Gastrocnemius medialis (tissue), 4 donors: ENCODE data around the gene MYBPH. TPM values are rescaled to one million over a fixed set of nuclear protein-coding genes. Genes with fewer than 3 reads are reported as not detected.

Source experiments
- ATAC-seq, 2 donors: fragments of 150-250 bp; one replicate each; pipeline ENCODE4 v1.9.1; 2016
- DNase-seq, 2 donors: peaks; one replicate each; pipeline ENCODE4 v3.0.0-alpha.2; 2019
- H3K27ac ChIP-seq, 4 donors: fragments of 200-600 bp; sonication (generic); 1 replicate in 1 of 4; 2 replicates in 3 of 4; pipeline ENCODE4 v1.5.1; 2016 to 2018; ENCODE audit warnings: mild to moderate bottlenecking in 2 of 4, moderate library complexity in 1 of 4
- H3K27me3 ChIP-seq, 3 donors: fragments of 200-600 bp; sonication (generic) in 2 of 3; 1 replicate in 1 of 3; 2 replicates in 2 of 3; pipeline versions ENCODE4 v1.5.1 to v1.6.0; 2016 to 2019; ENCODE audit warnings: mild to moderate bottlenecking in 1 of 3, moderate library complexity in 1 of 3
- H3K36me3 ChIP-seq, 2 donors: fragments of 200-600 bp; sonication (generic) in 1 of 2; one replicate each; pipeline ENCODE4 v1.5.1; 2017 to 2018
- H3K4me1 ChIP-seq, 2 donors: fragments of 200-600 bp; sonication (generic) in 1 of 2; one replicate each; pipeline ENCODE4 v1.5.1; 2016 to 2017; ENCODE audit warnings: mild to moderate bottlenecking in 2 of 2
- H3K4me3 ChIP-seq, 4 donors: fragments of 200-600 bp; sonication (generic) in 3 of 4; 1 replicate in 1 of 4; 2 replicates in 3 of 4; pipeline ENCODE4 v1.5.1; 2016 to 2019; ENCODE audit warnings: mild to moderate bottlenecking in 2 of 4
- H3K9me3 ChIP-seq, 3 donors: fragments of 200-600 bp; sonication (generic) in 2 of 3; 1 replicate in 1 of 3; 2 replicates in 2 of 3; pipeline ENCODE4 v1.5.1; 2016 to 2019
- POLR2A ChIP-seq, 2 donors: fragments of 450-650 bp; IDR thresholded peaks; one replicate each; pipeline ENCODE4 v1.6.1; 2017; ENCODE audit warnings: antibody characterized with exemption in 2 of 2, mild to moderate bottlenecking in 2 of 2, moderate library complexity in 2 of 2
- in situ Hi-C, 4 donors: fragments of 200-750 bp; cut with MboI; loops; one replicate each; pipeline versions ENCODE4 v1.15.0 to v1.8.0; 2017; ENCODE audit warnings: low sequenced_read_pairs in 4 of 4
- intact Hi-C: fragments of 100-400 bp; cut with DNase I; formaldehyde crosslinking; loops from one replicate; pipeline ENCODE4 v1.15.1; 2023; ENCODE audit warnings: low total_unique reads
- total RNA-seq, 4 donors: library from RNA; depleted of rRNA; stranded (reverse); fragments of >200 nt; gene quantifications; one replicate each; pipeline versions ENCODE4 v1.1.0 to v1.2.3, GENCODE V29; 2016
- TF ChIP-seq, protein P1 (sequence below), 5 experiments: fragments of 450-650 bp in 3 of 5; fragments of 200-600 bp in 2 of 5; sonication (generic) in 2 of 5; IDR thresholded peaks in 4 of 5; conservative IDR thresholded peaks in 1 of 5; 1 replicate in 4 of 5; 2 replicates in 1 of 5; pipeline ENCODE4 v1.5.1; 2016 to 2019; ENCODE audit warnings: antibody characterized with exemption in 5 of 5, mild to moderate bottlenecking in 3 of 5, moderate library complexity in 3 of 5

The MYBPH gene
- total RNA-seq, 4 donors from 2014 or later: 7.4 to 260 (median 45.5) TPM

DNA sequence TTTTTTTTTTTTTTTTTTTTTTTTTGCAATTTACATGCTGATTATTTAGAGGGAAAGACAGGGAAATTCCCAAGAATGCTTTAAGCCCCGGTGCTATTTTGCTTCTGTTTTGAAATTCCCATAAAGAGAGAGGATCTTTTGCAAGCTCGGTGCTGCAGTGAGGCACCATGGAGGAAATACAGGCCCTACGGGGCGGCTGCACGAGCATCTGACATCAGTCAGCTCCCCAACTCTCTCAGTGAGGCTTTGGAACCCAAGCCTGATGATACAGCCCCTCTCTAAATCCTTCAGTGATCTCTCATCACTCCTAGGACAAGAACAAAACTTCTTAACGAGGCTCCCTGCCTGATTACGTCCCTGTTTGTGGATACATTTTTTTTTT is 11.7 kb upstream of the MYBPH start:
- intact Hi-C loops: no loop called here
- no peak for ATAC-seq

DNA sequence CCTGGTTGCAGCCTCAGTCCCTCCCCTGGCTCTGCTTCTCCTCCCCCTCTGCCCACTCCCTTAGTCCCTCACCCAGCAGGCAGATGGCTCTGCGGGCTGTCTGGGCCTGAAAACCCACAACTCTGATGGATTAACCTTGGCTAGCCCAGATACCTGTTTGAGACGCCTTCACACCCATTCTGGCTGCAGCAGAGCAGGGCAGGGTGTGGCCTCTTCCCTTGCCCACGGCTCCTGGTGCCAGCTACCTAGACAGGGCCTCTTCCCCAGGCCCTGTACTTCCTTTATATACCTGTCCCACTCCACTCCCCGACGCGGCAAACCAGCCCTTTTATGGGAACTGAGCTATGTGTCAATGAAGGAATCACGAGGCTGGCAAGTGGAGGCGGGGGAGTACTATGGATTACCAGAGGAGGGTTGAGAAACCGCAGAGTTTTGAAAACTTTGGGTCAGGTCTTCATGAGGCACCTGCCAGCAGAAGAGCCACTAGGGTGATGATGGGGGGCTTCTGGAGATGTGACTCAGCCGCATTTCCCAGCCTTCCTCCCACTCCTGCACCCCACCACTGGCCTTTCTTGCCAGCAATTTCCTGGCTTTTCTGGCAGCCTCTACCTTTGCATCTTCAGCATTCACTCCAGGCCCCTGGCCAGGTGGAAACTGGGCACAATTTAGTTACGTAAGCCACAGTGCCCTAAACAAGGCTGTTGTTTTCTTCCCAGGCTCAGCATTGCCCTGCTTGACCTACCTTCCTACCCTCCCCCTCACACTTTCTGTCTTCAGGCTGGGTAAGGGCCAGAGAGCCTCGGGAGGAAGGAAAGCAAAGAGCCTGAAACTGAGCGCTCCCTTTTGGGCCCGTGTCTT is 11.0 kb upstream of the MYBPH start, which contains the start of gene CHI3L1:
TSS of gene CHI3L1 (minus strand) at position 259 of the 858 bp plus-strand sequence. CDS start at position 178, 81 bp downstream.
- Histone ChIP-seq H3K4me3 (no peak within 1 kb of the TSS), H3K36me3 (no peaks in the 10 kb centered on the region), H3K9me3 (no peaks in the 10 kb centered on the region), H3K4me1 (peaks cover 8 to 12% of the 10 kb centered on the region in 2 donors), H3K27me3 (no peaks in the 10 kb centered on the region), H3K27ac (peak within 1 kb of the TSS in 1 of 4 donors; percentile 22)
- ATAC-seq (peak; percentile 44 to 75), DNase-seq (no peak)
- in situ Hi-C loops (no loop called here), intact Hi-C loops (no loop called here)
- peak in 1 of 2 donors; percentile 60 for TF ChIP-seq POLR2A (IDR thresholded peaks at IDR 0.05)
- TF ChIP-seq, protein P1, sequence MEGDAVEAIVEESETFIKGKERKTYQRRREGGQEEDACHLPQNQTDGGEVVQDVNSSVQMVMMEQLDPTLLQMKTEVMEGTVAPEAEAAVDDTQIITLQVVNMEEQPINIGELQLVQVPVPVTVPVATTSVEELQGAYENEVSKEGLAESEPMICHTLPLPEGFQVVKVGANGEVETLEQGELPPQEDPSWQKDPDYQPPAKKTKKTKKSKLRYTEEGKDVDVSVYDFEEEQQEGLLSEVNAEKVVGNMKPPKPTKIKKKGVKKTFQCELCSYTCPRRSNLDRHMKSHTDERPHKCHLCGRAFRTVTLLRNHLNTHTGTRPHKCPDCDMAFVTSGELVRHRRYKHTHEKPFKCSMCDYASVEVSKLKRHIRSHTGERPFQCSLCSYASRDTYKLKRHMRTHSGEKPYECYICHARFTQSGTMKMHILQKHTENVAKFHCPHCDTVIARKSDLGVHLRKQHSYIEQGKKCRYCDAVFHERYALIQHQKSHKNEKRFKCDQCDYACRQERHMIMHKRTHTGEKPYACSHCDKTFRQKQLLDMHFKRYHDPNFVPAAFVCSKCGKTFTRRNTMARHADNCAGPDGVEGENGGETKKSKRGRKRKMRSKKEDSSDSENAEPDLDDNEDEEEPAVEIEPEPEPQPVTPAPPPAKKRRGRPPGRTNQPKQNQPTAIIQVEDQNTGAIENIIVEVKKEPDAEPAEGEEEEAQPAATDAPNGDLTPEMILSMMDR (IDR thresholded peaks at IDR 0.05 in 4 of 5, conservative IDR thresholded peaks at IDR 0.05 in 1 of 5): no peak

More for the DNA sequence above, 11.7 kb upstream of the MYBPH start:
- H3K27ac ChIP-seq: no peak overlapping the region
- TF ChIP-seq POLR2A (IDR thresholded peaks at IDR 0.05): no peak
- TF ChIP-seq, protein P1 (IDR thresholded peaks at IDR 0.05 in 4 of 5, conservative IDR thresholded peaks at IDR 0.05 in 1 of 5): no peak
- H3K9me3 ChIP-seq: no peaks in the 10 kb centered on the region
- no peaks in the 10 kb centered on the region for H3K36me3 ChIP-seq
- peaks cover 8 to 12% of the 10 kb centered on the region in 2 donors for H3K4me1 ChIP-seq
- H3K4me3 ChIP-seq: no peak overlapping the region
- no peaks in the 10 kb centered on the region for H3K27me3 ChIP-seq
- in situ Hi-C loops: no loop called here
- no peak for DNase-seq

DNA sequence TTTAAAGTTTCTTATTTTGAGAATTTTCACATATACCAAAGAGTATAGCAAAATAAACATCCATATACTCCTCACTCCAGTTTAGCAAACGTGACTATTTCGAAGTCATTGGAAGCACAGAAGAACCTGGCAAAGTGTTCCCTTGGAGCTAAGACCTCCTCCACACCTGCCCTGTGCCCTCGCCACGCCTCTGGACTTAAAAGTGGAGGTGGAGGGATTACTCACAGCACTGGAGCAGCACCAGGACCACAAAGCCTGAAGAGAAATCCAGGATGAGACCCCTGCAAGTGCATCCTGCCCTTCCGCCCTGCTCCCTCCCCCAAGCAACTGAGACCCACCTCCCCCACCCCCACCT is 10.4 kb upstream of the MYBPH start:
- intact Hi-C loops: no loop called here
- no peaks in the 10 kb centered on the region for H3K27me3 ChIP-seq
- TF ChIP-seq, protein P1 (IDR thresholded peaks at IDR 0.05 in 4 of 5, conservative IDR thresholded peaks at IDR 0.05 in 1 of 5): no peak
- no peak for TF ChIP-seq POLR2A (IDR thresholded peaks at IDR 0.05)
- H3K4me3 ChIP-seq: no peak overlapping the region
- no peak for DNase-seq
- ATAC-seq: no peak
- no peaks in the 10 kb centered on the region for H3K36me3 ChIP-seq
- H3K4me1 ChIP-seq: peaks cover 8 to 12% of the 10 kb centered on the region in 2 donors
- in situ Hi-C loops: no loop called here
- no peaks in the 10 kb centered on the region for H3K9me3 ChIP-seq
- H3K27ac ChIP-seq: peak overlapping the region in 1 of 4 donors; percentile 22

DNA sequence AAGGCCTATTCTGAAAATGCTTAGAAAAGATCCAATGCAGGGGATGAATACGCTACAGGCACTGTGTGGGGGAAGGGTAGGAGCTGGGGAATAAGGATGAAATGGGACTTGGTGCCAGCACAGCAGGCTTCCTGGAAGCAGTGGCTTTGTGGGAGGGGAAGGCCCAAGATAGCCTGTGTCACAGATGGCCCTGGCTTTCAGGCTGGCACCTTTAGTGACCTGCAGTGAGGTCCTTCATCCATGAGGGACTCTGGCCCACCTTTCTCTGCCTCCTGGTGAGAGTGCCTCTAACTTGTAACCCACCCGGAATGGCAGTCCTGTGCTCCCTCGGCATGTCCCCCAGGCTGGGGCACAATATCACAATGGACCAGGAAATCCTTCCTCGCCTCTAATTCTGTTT is 10.0 kb upstream of the MYBPH start:
- Histone ChIP-seq H3K27me3 (no peaks in the 10 kb centered on the region), H3K9me3 (no peaks in the 10 kb centered on the region), H3K4me1 (peaks cover 8 to 12% of the 10 kb centered on the region in 2 donors), H3K36me3 (no peaks in the 10 kb centered on the region), H3K4me3 (no peak overlapping the region), H3K27ac (no peak overlapping the region)
- TF ChIP-seq POLR2A (IDR thresholded peaks at IDR 0.05): no peak
- TF ChIP-seq, protein P1 (IDR thresholded peaks at IDR 0.05 in 4 of 5, conservative IDR thresholded peaks at IDR 0.05 in 1 of 5): no peak
- in situ Hi-C loops: no loop called here
- DNase-seq: no peak
- intact Hi-C loops: no loop called here
- ATAC-seq: no peak
